Keratinocyte (primary cell): Measurements from ENCODE around the gene LTB4R2. TPM values are rescaled to one million over a fixed set of nuclear protein-coding genes. Genes with fewer than 3 reads are reported as not detected.

Experiments used
- DNase-seq: peaks from one replicate; pipeline ENCODE4 v3.0.0-alpha.2; 2011; ENCODE audit warnings: low read depth, missing footprints, low spot score
- FAIRE-seq: peaks from 2 replicates; lab custom pipeline; 2011; peaks lifted over from hg19 to GRCh38; lab: Jason Lieb, UNC
- H2AFZ ChIP-seq: 2 replicates; pipeline ENCODE4 v1.6.0; 2012; ENCODE audit warnings: low read length, control low read depth, inconsistent platforms; ENCODE audit not compliant: control insufficient read depth
- H3K27ac ChIP-seq: 2 replicates; pipeline ENCODE4 v1.5.1; 2011; ENCODE audit warnings: low read length; ENCODE audit not compliant: control insufficient read depth, insufficient read depth
- H3K27me3 ChIP-seq: 3 replicates; pipeline ENCODE4 v1.6.0; 2011; ENCODE audit warnings: low read length; ENCODE audit not compliant: control insufficient read depth, insufficient read depth; ENCODE audit errors: extremely low read depth
- H3K36me3 ChIP-seq, 2 experiments: 2 replicates in 1 of 2; 3 replicates in 1 of 2; pipeline ENCODE4 v1.5.1; 2011; ENCODE audit warnings: low read length in 2 of 2, mild to moderate bottlenecking in 1 of 2; ENCODE audit not compliant: control insufficient read depth in 2 of 2, insufficient read depth in 2 of 2; ENCODE audit errors: extremely low read depth in 1 of 2
- H3K4me1 ChIP-seq: 3 replicates; pipeline ENCODE4 v1.5.1; 2011; ENCODE audit warnings: low read length; ENCODE audit not compliant: control insufficient read depth, insufficient read depth; ENCODE audit errors: extremely low read depth
- H3K4me2 ChIP-seq: 3 replicates; pipeline ENCODE4 v1.6.0; 2011; ENCODE audit warnings: low read depth, low read length; ENCODE audit not compliant: control insufficient read depth, insufficient read depth; ENCODE audit errors: extremely low read depth
- H3K4me3 ChIP-seq, 3 experiments: fragments of 200-600 bp in 1 of 3; sonication (generic) in 1 of 3; 2 replicates in 2 of 3; 3 replicates in 1 of 3; pipeline ENCODE4 v1.5.1; 2011 to 2016; ENCODE audit warnings: low read length in 3 of 3, mild to moderate bottlenecking in 3 of 3, control low read depth in 2 of 3, inconsistent platforms in 1 of 3, low read depth in 1 of 3, mixed read lengths in 1 of 3, mixed run types in 1 of 3, moderate library complexity in 1 of 3; ENCODE audit not compliant: control insufficient read depth in 2 of 3, insufficient read depth in 2 of 3; ENCODE audit errors: extremely low read depth in 1 of 3
- H3K79me2 ChIP-seq: 2 replicates; pipeline ENCODE4 v1.6.0; 2012; ENCODE audit warnings: low read length; ENCODE audit not compliant: control insufficient read depth, insufficient read depth
- H3K9ac ChIP-seq: 3 replicates; pipeline ENCODE4 v1.6.0; 2011; ENCODE audit warnings: low read length; ENCODE audit not compliant: control insufficient read depth, insufficient read depth; ENCODE audit errors: extremely low read depth
- H3K9me1 ChIP-seq: 3 replicates; pipeline ENCODE4 v1.6.0; 2011; ENCODE audit warnings: low read length; ENCODE audit not compliant: control insufficient read depth, insufficient read depth; ENCODE audit errors: extremely low read depth
- H3K9me3 ChIP-seq: 2 replicates; pipeline ENCODE4 v1.5.1; 2012; ENCODE audit warnings: low read depth, low read length; ENCODE audit not compliant: control insufficient read depth
- H4K20me1 ChIP-seq: 3 replicates; pipeline ENCODE4 v1.6.0; 2011; ENCODE audit warnings: low read length; ENCODE audit not compliant: control insufficient read depth, insufficient read depth; ENCODE audit errors: extremely low read depth
- EZH2 ChIP-seq: IDR thresholded peaks from one replicate; pipeline ENCODE4 v1.6.1; 2012; ENCODE audit warnings: inconsistent platforms, mild to moderate bottlenecking, low read length, moderate library complexity
- dilution Hi-C: fragments of 300-500 bp; cut with MboI; formaldehyde crosslinking; loops from one replicate; pipeline ENCODE4 v1.7.0; 2020; ENCODE audit warnings: low sequenced_read_pairs; ENCODE audit not compliant: extremely low pct_ligation_motif_present
- polyA plus RNA-seq, 5 experiments: library from polyadenylated mRNA; depleted of rRNA in 3 of 5; stranded (reverse) in 3 of 5; stranded (forward) in 1 of 5; unstranded in 1 of 5; fragments of >200 nt; gene quantifications; 1 replicate in 1 of 5; 2 replicates in 3 of 5; 3 replicates in 1 of 5; pipeline versions ENCODE4 v1.2.1 to v1.2.3, GENCODE V29; 2011 to 2012; ENCODE audit warnings: missing spikeins in 2 of 5, low read depth in 1 of 5, low replicate concordance in 1 of 5
- TF ChIP-seq, protein P1 (sequence below), 3 experiments: IDR thresholded peaks in 1 of 3; conservative IDR thresholded peaks in 1 of 3; optimal IDR thresholded peaks in 1 of 3; 2 replicates in 2 of 3; 3 replicates in 1 of 3; pipeline versions ENCODE3 to v1.5.1; 2011; ENCODE audit warnings: low read length in 3 of 3, mild to moderate bottlenecking in 3 of 3, moderate library complexity in 2 of 3, control low read depth in 1 of 3, inconsistent platforms in 1 of 3; ENCODE audit not compliant: insufficient read depth in 2 of 3; ENCODE audit errors: extremely low read depth in 1 of 3

Gene LTB4R2
- polyA plus RNA-seq, 1 donor (not counting 4 experiments of a cell fraction or from before 2014, with no cell fraction given): 7.9 TPM

DNA sequence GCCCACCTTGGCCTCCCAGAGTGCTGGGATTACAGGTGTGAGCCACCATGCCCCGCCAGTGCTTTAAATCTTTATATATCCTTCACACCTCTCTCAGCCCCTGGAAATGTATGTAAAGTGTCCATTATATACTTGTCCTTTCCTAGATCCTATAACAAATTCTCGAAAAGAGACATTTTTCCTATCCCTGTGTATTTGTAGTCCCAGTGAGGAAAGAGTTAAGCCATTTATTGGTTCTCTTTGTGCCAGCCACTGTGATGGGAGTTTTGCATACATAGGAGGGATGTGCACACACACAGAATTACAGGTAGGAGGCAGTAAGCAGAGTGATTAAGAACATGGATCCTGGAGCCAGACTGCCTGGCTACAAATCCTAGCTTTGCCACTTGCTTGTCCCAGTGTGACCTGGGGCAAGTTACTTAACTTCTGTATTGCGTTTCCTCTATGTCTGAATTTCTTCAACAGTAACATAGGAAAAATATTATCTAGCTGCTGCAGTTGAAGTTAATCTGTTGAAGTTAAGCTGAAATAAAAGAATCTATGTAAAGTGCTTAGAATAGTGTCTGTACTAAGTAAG is 36.4 kb upstream of the LTB4R2 start:
- dilution Hi-C loops: no loop called here
- peaks cover 3% of the 10 kb centered on the region for H3K79me2 ChIP-seq
- peak overlapping the region; percentile 78 for H3K4me2 ChIP-seq
- no peak overlapping the region for H2AFZ ChIP-seq
- DNase-seq (no peak), FAIRE-seq (no peak)
- peak overlapping the region in 2 of 3 experiments; percentile 34 to 47 for H3K4me3 ChIP-seq
- no peak for TF ChIP-seq EZH2
- TF ChIP-seq, protein P1, sequence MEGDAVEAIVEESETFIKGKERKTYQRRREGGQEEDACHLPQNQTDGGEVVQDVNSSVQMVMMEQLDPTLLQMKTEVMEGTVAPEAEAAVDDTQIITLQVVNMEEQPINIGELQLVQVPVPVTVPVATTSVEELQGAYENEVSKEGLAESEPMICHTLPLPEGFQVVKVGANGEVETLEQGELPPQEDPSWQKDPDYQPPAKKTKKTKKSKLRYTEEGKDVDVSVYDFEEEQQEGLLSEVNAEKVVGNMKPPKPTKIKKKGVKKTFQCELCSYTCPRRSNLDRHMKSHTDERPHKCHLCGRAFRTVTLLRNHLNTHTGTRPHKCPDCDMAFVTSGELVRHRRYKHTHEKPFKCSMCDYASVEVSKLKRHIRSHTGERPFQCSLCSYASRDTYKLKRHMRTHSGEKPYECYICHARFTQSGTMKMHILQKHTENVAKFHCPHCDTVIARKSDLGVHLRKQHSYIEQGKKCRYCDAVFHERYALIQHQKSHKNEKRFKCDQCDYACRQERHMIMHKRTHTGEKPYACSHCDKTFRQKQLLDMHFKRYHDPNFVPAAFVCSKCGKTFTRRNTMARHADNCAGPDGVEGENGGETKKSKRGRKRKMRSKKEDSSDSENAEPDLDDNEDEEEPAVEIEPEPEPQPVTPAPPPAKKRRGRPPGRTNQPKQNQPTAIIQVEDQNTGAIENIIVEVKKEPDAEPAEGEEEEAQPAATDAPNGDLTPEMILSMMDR (optimal IDR thresholded peaks at IDR 0.05 in 1 of 3, IDR thresholded peaks at IDR 0.05 in 1 of 3, conservative IDR thresholded peaks at IDR 0.05 in 1 of 3; ENCODE audit: extremely low read depth in 1 of 3, insufficient read depth in 2 of 3, low read length in 3 of 3): peak; percentile 40 to 66 (median 63)
- H3K27me3 ChIP-seq: no peaks in the 10 kb centered on the region
- H3K27ac ChIP-seq: peak overlapping the region; percentile 97
- H3K9me3 ChIP-seq: no peaks in the 10 kb centered on the region
- H3K36me3 ChIP-seq: peaks cover 6 to 11% of the 10 kb centered on the region in 2 experiments
- peaks cover 42% of the 10 kb centered on the region for H3K4me1 ChIP-seq
- no peaks in the 10 kb centered on the region for H4K20me1 ChIP-seq
- H3K9ac ChIP-seq: peak overlapping the region; percentile 66
- H3K9me1 ChIP-seq: no peaks in the 10 kb centered on the region

DNA sequence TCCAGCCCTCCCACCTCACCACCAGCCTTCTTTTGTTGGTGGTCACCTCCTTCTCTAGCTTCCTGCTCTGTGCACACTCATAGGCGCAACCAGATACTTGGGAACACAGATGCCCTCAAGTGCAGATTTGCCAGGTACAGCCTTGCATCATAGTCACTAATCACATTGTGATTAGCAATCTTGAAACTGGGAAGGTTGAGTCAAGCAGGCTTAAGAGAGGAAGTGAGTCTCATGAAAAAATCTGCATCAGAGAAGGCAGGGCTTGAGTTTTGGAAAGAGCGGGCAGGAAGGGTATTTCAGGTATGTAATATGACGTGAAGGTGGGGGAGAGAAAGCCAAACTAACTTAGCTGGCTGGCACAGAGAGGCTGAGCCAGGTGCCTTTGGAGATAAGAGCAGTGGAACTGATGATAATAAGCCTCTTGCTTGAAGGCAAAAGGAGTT is 35.8 kb upstream of the LTB4R2 start:
- Histone ChIP-seq H3K36me3 (peaks cover 2 to 6% of the 10 kb centered on the region in 2 experiments), H3K27ac (peak overlapping the region; percentile 97), H3K9me1 (no peaks in the 10 kb centered on the region), H2AFZ (peak overlapping the region; percentile 51), H3K4me1 (peaks cover 48% of the 10 kb centered on the region), H3K4me2 (peak overlapping the region; percentile 78), H3K27me3 (no peaks in the 10 kb centered on the region), H3K9me3 (no peaks in the 10 kb centered on the region), H3K9ac (peak overlapping the region; percentile 66), H3K4me3 (peak overlapping the region in 2 of 3 experiments; percentile 34 to 47), H4K20me1 (no peaks in the 10 kb centered on the region), H3K79me2 (peaks cover 3% of the 10 kb centered on the region)
- DNase-seq (peak; percentile 95), FAIRE-seq (peak; percentile 90)
- dilution Hi-C loops: no loop called here
- TF ChIP-seq, protein P1 (optimal IDR thresholded peaks at IDR 0.05 in 1 of 3, IDR thresholded peaks at IDR 0.05 in 1 of 3, conservative IDR thresholded peaks at IDR 0.05 in 1 of 3; ENCODE audit: extremely low read depth in 1 of 3, insufficient read depth in 2 of 3, low read length in 3 of 3): no peak
- TF ChIP-seq EZH2: no peak
